IMR-90 (cell line): ENCODE results near the gene PIP4K2A. TPM values are rescaled to one million over a fixed set of nuclear protein-coding genes. Genes with fewer than 3 reads are reported as not detected.

Experiments
- ATAC-seq: fragments of 200-7000 bp; cut with Tn5 transposase; 2 replicates; pipeline ENCODE4 v1.9.1; 2020; ENCODE audit warnings: low read depth, mild to moderate bottlenecking, moderate library complexity
- BruUV-seq: library from RNA; stranded (reverse); fragments of 400-500 nt; replicated peaks from 2 replicates; lab custom pipeline; 2021; lab: Mats Ljungman, UMichigan
- CTCF ChIA-PET: fragments of 300-600 bp; formaldehyde crosslinking; extraction: SDS; loops from one replicate; lab custom pipeline; 2021; ENCODE audit warnings: antibody characterized with exemption; lab: Yijun Ruan, JAX
- POLR2A ChIA-PET: fragments of 300-600 bp; sonication (Branson Sonifier 250); formaldehyde crosslinking; loops from one replicate; lab custom pipeline; 2022; ENCODE audit warnings: antibody characterized with exemption; ENCODE audit not compliant: unreplicated experiment; lab: Charles Lee
- DNase-seq: peaks from one replicate; pipeline ENCODE4 v3.0.0; 2013
- H2AFZ ChIP-seq: replicated peaks from 2 replicates; pipeline ENCODE3; 2013; ENCODE audit warnings: low read length, mild to moderate bottlenecking; ENCODE audit not compliant: poor library complexity
- H2AK5ac ChIP-seq: 2 replicates; pipeline ENCODE4 v1.6.1; 2013; ENCODE audit warnings: low read depth, low read length, inconsistent platforms
- H2AK9ac ChIP-seq: replicated peaks from 2 replicates; pipeline ENCODE3; 2013; ENCODE audit warnings: mild to moderate bottlenecking, low read depth, low read length, moderate library complexity; ENCODE audit not compliant: poor library complexity
- H2BK120ac ChIP-seq: 2 replicates; pipeline ENCODE4 v1.6.1; 2013; ENCODE audit warnings: low read depth, low read length, inconsistent platforms
- H2BK15ac ChIP-seq: 3 replicates; pipeline ENCODE4 v1.6.1; 2013; ENCODE audit warnings: low read depth, low read length, inconsistent platforms
- H2BK20ac ChIP-seq: 2 replicates; pipeline ENCODE4 v1.6.1; 2013; ENCODE audit warnings: low read depth, mild to moderate bottlenecking, inconsistent platforms, low read length, moderate library complexity
- H2BK5ac ChIP-seq: 2 replicates; pipeline ENCODE4 v1.6.1; 2013; ENCODE audit warnings: mild to moderate bottlenecking, low read depth, low read length, inconsistent platforms; ENCODE audit not compliant: poor library complexity, severe bottlenecking
- H3K14ac ChIP-seq: replicated peaks from 2 replicates; pipeline ENCODE4 v1.6.1; 2013; ENCODE audit warnings: low read depth, low read length, inconsistent platforms
- H3K18ac ChIP-seq: 2 replicates; pipeline ENCODE4 v1.6.1; 2013; ENCODE audit warnings: low read depth, low read length, control low read depth
- H3K23ac ChIP-seq: 2 replicates; pipeline ENCODE4 v1.6.1; 2013; ENCODE audit warnings: low read depth, low read length, inconsistent platforms
- H3K27ac ChIP-seq: 2 replicates; pipeline ENCODE4 v1.5.1; 2013; ENCODE audit warnings: mild to moderate bottlenecking, control low read depth, low read length; ENCODE audit not compliant: insufficient read depth
- H3K27me3 ChIP-seq: 2 replicates; pipeline ENCODE4 v1.6.1; 2013; ENCODE audit warnings: low read length; ENCODE audit not compliant: control insufficient read depth, insufficient read depth
- H3K36me3 ChIP-seq: 2 replicates; pipeline ENCODE4 v1.6.1; 2013; ENCODE audit warnings: low read length, mixed read lengths; ENCODE audit not compliant: control insufficient read depth, insufficient read depth
- H3K4ac ChIP-seq: 2 replicates; pipeline ENCODE4 v1.6.1; 2013; ENCODE audit warnings: low read depth, low read length, inconsistent platforms
- H3K4me1 ChIP-seq: 2 replicates; pipeline ENCODE4 v1.6.1; 2013; ENCODE audit warnings: low read length, mixed read lengths; ENCODE audit not compliant: control insufficient read depth, insufficient read depth
- H3K4me2 ChIP-seq: 2 replicates; pipeline ENCODE4 v1.6.1; 2013; ENCODE audit warnings: low read depth, mild to moderate bottlenecking, control low read depth, low read length, moderate library complexity
- H3K4me3 ChIP-seq: 2 replicates; pipeline ENCODE4 v1.5.1; 2013; ENCODE audit warnings: low read depth, mild to moderate bottlenecking, control low read depth, low read length, moderate library complexity; ENCODE audit not compliant: insufficient read depth
- H3K56ac ChIP-seq: 2 replicates; pipeline ENCODE4 v1.6.1; 2013; ENCODE audit warnings: low read length, inconsistent platforms; ENCODE audit not compliant: insufficient read depth; ENCODE audit errors: extremely low read depth
- H3K79me1 ChIP-seq, 2 experiments: 2 replicates each; pipeline ENCODE4 v1.6.1; 2013; ENCODE audit warnings: low read length in 2 of 2, inconsistent platforms in 1 of 2, low read depth in 1 of 2
- H3K9ac ChIP-seq: 2 replicates; pipeline ENCODE4 v1.6.1; 2013; ENCODE audit warnings: low read depth, low read length, control low read depth
- H3K9me1 ChIP-seq: 2 replicates; pipeline ENCODE4 v1.6.1; 2013; ENCODE audit warnings: low read length, inconsistent platforms; ENCODE audit not compliant: insufficient read depth
- H3K9me3 ChIP-seq: 2 replicates; pipeline ENCODE4 v1.6.1; 2013; ENCODE audit warnings: low read length; ENCODE audit not compliant: control insufficient read depth, insufficient read depth
- H4K20me1 ChIP-seq: 2 replicates; pipeline ENCODE4 v1.6.1; 2013; ENCODE audit warnings: low read length, inconsistent platforms; ENCODE audit not compliant: insufficient read depth
- H4K5ac ChIP-seq: 2 replicates; pipeline ENCODE4 v1.6.1; 2013; ENCODE audit warnings: mild to moderate bottlenecking, low read depth, low read length, control low read depth
- H4K8ac ChIP-seq, 2 experiments: 2 replicates each; pipeline ENCODE4 v1.6.1; 2013; ENCODE audit warnings: low read depth in 2 of 2, low read length in 2 of 2, control low read depth in 1 of 2, inconsistent platforms in 1 of 2
- H4K91ac ChIP-seq: 2 replicates; pipeline ENCODE4 v1.6.1; 2013; ENCODE audit warnings: low read depth, low read length, inconsistent platforms; ENCODE audit not compliant: insufficient read depth
- BHLHE40 ChIP-seq: fragments of 150-350 bp; IDR thresholded peaks from 2 replicates; pipeline ENCODE4 v1.6.1; 2016; ENCODE audit warnings: mild to moderate bottlenecking, low read depth, low read length
- CEBPB ChIP-seq: IDR thresholded peaks from 2 replicates; pipeline ENCODE4 v1.6.1; 2012; ENCODE audit warnings: low read depth, low read length, improper control_type of control experiment
- CHD1 ChIP-seq: IDR thresholded peaks from 2 replicates; pipeline ENCODE4 v1.6.1; 2012; ENCODE audit warnings: low read depth, low read length, improper control_type of control experiment
- FOS ChIP-seq: fragments of 150-350 bp; IDR thresholded peaks from 2 replicates; pipeline ENCODE4 v1.6.1; 2016; ENCODE audit warnings: low read depth, low read length
- MAFK ChIP-seq: IDR thresholded peaks from 2 replicates; pipeline ENCODE4 v1.6.1; 2012; ENCODE audit warnings: low read depth, low read length, improper control_type of control experiment
- MAZ ChIP-seq: IDR thresholded peaks from 2 replicates; pipeline ENCODE4 v1.6.1; 2012; ENCODE audit warnings: low read depth, mild to moderate bottlenecking, low read length, improper control_type of control experiment, moderate library complexity, borderline replicate concordance
- MXI1 ChIP-seq: IDR thresholded peaks from 2 replicates; pipeline ENCODE4 v1.6.1; 2012; ENCODE audit warnings: low read depth, mild to moderate bottlenecking, low read length, moderate library complexity, borderline replicate concordance
- NFE2L2 ChIP-seq: fragments of 150-350 bp; IDR thresholded peaks from 2 replicates; pipeline ENCODE4 v1.6.1; 2016; ENCODE audit warnings: low read depth, mild to moderate bottlenecking, low read length
- POLR2A ChIP-seq: IDR thresholded peaks from 2 replicates; pipeline ENCODE4 v1.6.1; 2012; ENCODE audit warnings: mild to moderate bottlenecking, low read depth, low read length
- RAD21 ChIP-seq: IDR thresholded peaks from 2 replicates; pipeline ENCODE4 v1.6.1; 2012; ENCODE audit warnings: low read length, improper control_type of control experiment
- RCOR1 ChIP-seq: IDR thresholded peaks from 2 replicates; pipeline ENCODE4 v1.6.1; 2012; ENCODE audit warnings: mild to moderate bottlenecking, low read length, improper control_type of control experiment; ENCODE audit not compliant: insufficient replicate concordance
- RFX5 ChIP-seq: IDR thresholded peaks from 2 replicates; pipeline ENCODE4 v1.8.0; 2012; ENCODE audit warnings: low read depth, mild to moderate bottlenecking, low read length, moderate library complexity
- SMC3 ChIP-seq: fragments of 150-350 bp; IDR thresholded peaks from 2 replicates; pipeline ENCODE4 v1.6.1; 2016; ENCODE audit warnings: low read depth, mild to moderate bottlenecking, antibody characterized with exemption, low read length, moderate library complexity
- WGBS, 2 experiments: methylation state at CpG; one replicate each; pipeline versions ENCODE4 v1.1.5 to v1.1.7; 2013; ENCODE audit warnings: missing lambda C conversion rate in 2 of 2; ENCODE audit not compliant: insufficient read length in 1 of 2; ENCODE audit errors: extremely low coverage in 2 of 2; 5-methylcytosine and 5-hydroxymethylcytosine counted together
- dilution Hi-C: fragments of 300-500 bp; cut with HindIII; formaldehyde crosslinking; loops from one replicate; pipeline ENCODE4 v1.14.3; 2018; ENCODE audit warnings: low sequenced_read_pairs; ENCODE audit not compliant: unreplicated experiment
- in situ Hi-C: fragments of 300-500 bp; cut with MboI; formaldehyde crosslinking; loops from 3 replicates; pipeline ENCODE4 v1.14.3; 2019; ENCODE audit warnings: low sequenced_read_pairs, inconsistent platforms, mixed read lengths
- intact Hi-C: fragments of 100-400 bp; cut with micrococcal nuclease; formaldehyde crosslinking; loops from 2 replicates; pipeline ENCODE4 v1.10.0; 2022
- polyA plus RNA-seq, 3 experiments: library from polyadenylated mRNA; depleted of rRNA; stranded (reverse); fragments of >200 nt; gene quantifications; 2 replicates each; pipeline ENCODE4 v1.2.3, GENCODE V29; 2012; ENCODE audit warnings: low replicate concordance in 1 of 3
- total RNA-seq: library from RNA; depleted of rRNA; stranded (reverse); fragments of >200 nt; gene quantifications from 2 replicates; pipeline ENCODE4 v1.2.3, GENCODE V29; 2012
- TF ChIP-seq, protein P1 (sequence below): conservative IDR thresholded peaks from 2 replicates; pipeline ENCODE4 v1.5.1; 2012; ENCODE audit warnings: mild to moderate bottlenecking, low read depth, low read length, improper control_type of control experiment
- TF ChIP-seq, protein P2 (sequence below): fragments of 150-350 bp; IDR thresholded peaks from 2 replicates; pipeline ENCODE4 v1.6.1; 2016; ENCODE audit warnings: low read depth, mild to moderate bottlenecking, low read length, moderate library complexity, borderline replicate concordance
- TF ChIP-seq, protein P3 (sequence below): fragments of 150-350 bp; IDR thresholded peaks from 2 replicates; pipeline ENCODE4 v1.6.1; 2017; ENCODE audit warnings: mild to moderate bottlenecking, antibody characterized with exemption, low read length, low read depth

Gene PIP4K2A
- total and polyA plus RNA-seq, 2 of the 4 experiments (the other 2 are of a cell fraction) = 9.8 to 18.1 TPM

DNA sequence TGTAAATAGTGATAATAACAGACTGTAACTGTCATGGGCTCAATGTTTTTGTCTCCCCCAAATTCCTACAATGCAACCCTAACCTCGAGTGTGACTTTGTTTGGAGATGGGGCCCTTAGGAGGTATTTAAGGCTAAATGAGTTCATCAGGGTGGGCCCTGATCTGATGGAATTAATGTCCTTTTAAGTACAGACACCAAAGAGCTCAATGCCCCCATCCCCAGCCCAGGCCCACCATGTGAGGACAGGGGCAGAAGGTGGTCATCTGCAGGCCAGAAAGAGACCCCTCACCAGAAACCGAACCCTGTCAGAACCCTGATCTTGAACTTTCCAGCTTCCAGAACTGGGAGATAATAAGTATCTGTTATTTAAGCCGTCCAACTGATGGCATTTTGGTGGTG is 83.2 kb downstream of the PIP4K2A start:
- H4K91ac ChIP-seq = no peak overlapping the region
- in situ Hi-C loops (no loop called here), dilution Hi-C loops (no loop called here), intact Hi-C loops (no loop called here)
- H2BK20ac ChIP-seq = no peak overlapping the region
- no peaks in the 10 kb centered on the region for H3K36me3 ChIP-seq
- no peak overlapping the region for H3K9ac ChIP-seq
- ATAC-seq = no peak
- H3K56ac ChIP-seq = no peak overlapping the region
- no peak overlapping the region for H4K5ac ChIP-seq
- no peak overlapping the region for H2BK15ac ChIP-seq
- no peak overlapping the region for H4K8ac ChIP-seq
- ChIA-PET POLR2A (no interaction called here), CTCF (no interaction called here)
- peaks cover 39 to 71% of the 10 kb centered on the region in 2 experiments for H3K79me1 ChIP-seq
- TF ChIP-seq RCOR1 (no peak), CEBPB (no peak), RAD21 (no peak), CHD1 (no peak), POLR2A (no peak), SMC3 (no peak), BHLHE40 (no peak), MAFK (no peak), NFE2L2 (no peak), MXI1 (no peak), RFX5 (no peak), MAZ (no peak), FOS (no peak)
- TF ChIP-seq, protein P1, sequence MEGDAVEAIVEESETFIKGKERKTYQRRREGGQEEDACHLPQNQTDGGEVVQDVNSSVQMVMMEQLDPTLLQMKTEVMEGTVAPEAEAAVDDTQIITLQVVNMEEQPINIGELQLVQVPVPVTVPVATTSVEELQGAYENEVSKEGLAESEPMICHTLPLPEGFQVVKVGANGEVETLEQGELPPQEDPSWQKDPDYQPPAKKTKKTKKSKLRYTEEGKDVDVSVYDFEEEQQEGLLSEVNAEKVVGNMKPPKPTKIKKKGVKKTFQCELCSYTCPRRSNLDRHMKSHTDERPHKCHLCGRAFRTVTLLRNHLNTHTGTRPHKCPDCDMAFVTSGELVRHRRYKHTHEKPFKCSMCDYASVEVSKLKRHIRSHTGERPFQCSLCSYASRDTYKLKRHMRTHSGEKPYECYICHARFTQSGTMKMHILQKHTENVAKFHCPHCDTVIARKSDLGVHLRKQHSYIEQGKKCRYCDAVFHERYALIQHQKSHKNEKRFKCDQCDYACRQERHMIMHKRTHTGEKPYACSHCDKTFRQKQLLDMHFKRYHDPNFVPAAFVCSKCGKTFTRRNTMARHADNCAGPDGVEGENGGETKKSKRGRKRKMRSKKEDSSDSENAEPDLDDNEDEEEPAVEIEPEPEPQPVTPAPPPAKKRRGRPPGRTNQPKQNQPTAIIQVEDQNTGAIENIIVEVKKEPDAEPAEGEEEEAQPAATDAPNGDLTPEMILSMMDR = no peak
- TF ChIP-seq, protein P2, sequence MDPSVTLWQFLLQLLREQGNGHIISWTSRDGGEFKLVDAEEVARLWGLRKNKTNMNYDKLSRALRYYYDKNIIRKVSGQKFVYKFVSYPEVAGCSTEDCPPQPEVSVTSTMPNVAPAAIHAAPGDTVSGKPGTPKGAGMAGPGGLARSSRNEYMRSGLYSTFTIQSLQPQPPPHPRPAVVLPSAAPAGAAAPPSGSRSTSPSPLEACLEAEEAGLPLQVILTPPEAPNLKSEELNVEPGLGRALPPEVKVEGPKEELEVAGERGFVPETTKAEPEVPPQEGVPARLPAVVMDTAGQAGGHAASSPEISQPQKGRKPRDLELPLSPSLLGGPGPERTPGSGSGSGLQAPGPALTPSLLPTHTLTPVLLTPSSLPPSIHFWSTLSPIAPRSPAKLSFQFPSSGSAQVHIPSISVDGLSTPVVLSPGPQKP = no peak
- TF ChIP-seq, protein P3, sequence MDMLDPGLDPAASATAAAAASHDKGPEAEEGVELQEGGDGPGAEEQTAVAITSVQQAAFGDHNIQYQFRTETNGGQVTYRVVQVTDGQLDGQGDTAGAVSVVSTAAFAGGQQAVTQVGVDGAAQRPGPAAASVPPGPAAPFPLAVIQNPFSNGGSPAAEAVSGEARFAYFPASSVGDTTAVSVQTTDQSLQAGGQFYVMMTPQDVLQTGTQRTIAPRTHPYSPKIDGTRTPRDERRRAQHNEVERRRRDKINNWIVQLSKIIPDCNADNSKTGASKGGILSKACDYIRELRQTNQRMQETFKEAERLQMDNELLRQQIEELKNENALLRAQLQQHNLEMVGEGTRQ = no peak
- no peak overlapping the region for H3K4me3 ChIP-seq
- H2AK9ac ChIP-seq = no peak overlapping the region
- H3K23ac ChIP-seq = no peak overlapping the region
- no TSS peak for BruUV-seq
- H2AK5ac ChIP-seq = no peak overlapping the region
- H3K9me1 ChIP-seq = peaks cover 10% of the 10 kb centered on the region
- no CpG with 5 or more reads among the region's 3 CpGs for WGBS, 2 experiments
- no peak overlapping the region for H2BK120ac ChIP-seq
- H3K4me1 ChIP-seq = peaks cover 6% of the 10 kb centered on the region
- H3K4ac ChIP-seq = no peak overlapping the region
- H2AFZ ChIP-seq = no peak overlapping the region
- no peak overlapping the region for H3K4me2 ChIP-seq
- H3K14ac ChIP-seq = no peak overlapping the region
- no peak overlapping the region for H3K18ac ChIP-seq
- DNase-seq = no peak
- peaks cover 4% of the 10 kb centered on the region for H4K20me1 ChIP-seq
- no peak overlapping the region for H3K27ac ChIP-seq
- H3K9me3 ChIP-seq = no peaks in the 10 kb centered on the region
- no peaks in the 10 kb centered on the region for H3K27me3 ChIP-seq
- no peak overlapping the region for H2BK5ac ChIP-seq
